SU-DHL-6 (cell line): ENCODE results near the gene ARMH1.

Experiments
- H2AFZ ChIP-seq: fragments of 200-600 bp; sonication (generic); 2 replicates; pipeline ENCODE4 v1.6.1; 2014; ENCODE audit warnings: low read depth, mild to moderate bottlenecking, moderate library complexity, mixed read lengths, antibody characterized with exemption, low read length; ENCODE audit not compliant: severe bottlenecking
- H3F3A ChIP-seq: fragments of 200-600 bp; shearing (Covaris generic); 2 replicates; pipeline ENCODE4 v1.6.0; 2016; ENCODE audit warnings: antibody characterized with exemption, mild to moderate bottlenecking; ENCODE audit not compliant: insufficient read depth
- H3K27ac ChIP-seq: fragments of 200-600 bp; sonication (generic); 2 replicates; pipeline ENCODE4 v1.5.1; 2016; ENCODE audit warnings: low read depth, mild to moderate bottlenecking, low read length, moderate library complexity, mixed read lengths
- H3K27me3 ChIP-seq: fragments of 200-600 bp; sonication (generic), shearing (Covaris generic); 2 replicates; pipeline ENCODE4 v1.6.0; 2014; ENCODE audit warnings: mild to moderate bottlenecking, low read length
- H3K36me3 ChIP-seq: fragments of 200-600 bp; sonication (generic); 2 replicates; pipeline ENCODE4 v1.6.1; 2014; ENCODE audit warnings: mild to moderate bottlenecking, low read length, mixed read lengths
- H3K4me2 ChIP-seq: fragments of 300-600, 200-600 bp; shearing (Covaris generic), sonication (generic); 2 replicates; pipeline ENCODE4 v1.6.0; 2014; ENCODE audit warnings: low read length, low read depth, mild to moderate bottlenecking; ENCODE audit not compliant: poor library complexity, severe bottlenecking
- H3K4me3 ChIP-seq: fragments of 200-600 bp; sonication (generic); 2 replicates; pipeline ENCODE4 v1.5.1; 2014; ENCODE audit warnings: antibody characterized with exemption, low read length, mild to moderate bottlenecking, mixed read lengths; ENCODE audit not compliant: insufficient read depth, poor library complexity, severe bottlenecking
- H3K79me2 ChIP-seq: fragments of 200-600 bp; sonication (generic); 2 replicates; pipeline ENCODE4 v1.6.1; 2014; ENCODE audit warnings: mild to moderate bottlenecking, low read length, moderate library complexity; ENCODE audit not compliant: insufficient read depth
- H3K9ac ChIP-seq: fragments of 200-600 bp; sonication (generic); 2 replicates; pipeline ENCODE4 v1.7.0; 2014; ENCODE audit warnings: mild to moderate bottlenecking, low read length
- H3K9me2 ChIP-seq: fragments of 200-600 bp; sonication (generic); replicated peaks from 2 replicates; pipeline ENCODE4 v1.6.1; 2014; ENCODE audit warnings: low read length; ENCODE audit not compliant: insufficient read depth
- H3K9me3 ChIP-seq: fragments of 200-600 bp; sonication (generic); 2 replicates; pipeline ENCODE4 v1.6.1; 2014; ENCODE audit warnings: low read length, mixed read lengths; ENCODE audit not compliant: insufficient read depth
- H4K20me1 ChIP-seq: fragments of 200-600 bp; sonication (generic); 2 replicates; pipeline ENCODE4 v1.6.1; 2014; ENCODE audit warnings: low read depth, mild to moderate bottlenecking, antibody characterized with exemption, low read length, moderate library complexity, mixed read lengths
- EZH2phosphoT487 ChIP-seq: fragments of 200-600 bp; sonication (generic), shearing (Covaris generic); conservative IDR thresholded peaks from 2 replicates; pipeline ENCODE4 v1.6.1; 2018; ENCODE audit warnings: mild to moderate bottlenecking, antibody characterized with exemption, low read length, moderate library complexity, mixed read lengths
- TF ChIP-seq, protein P1 (sequence below): fragments of 200-600 bp; sonication (generic); IDR thresholded peaks from one replicate; pipeline ENCODE4 v1.5.1; 2017; ENCODE audit warnings: antibody characterized with exemption, mild to moderate bottlenecking, low read length, moderate library complexity; ENCODE audit not compliant: insufficient read depth, poor library complexity, severe bottlenecking

The ARMH1 gene

DNA sequence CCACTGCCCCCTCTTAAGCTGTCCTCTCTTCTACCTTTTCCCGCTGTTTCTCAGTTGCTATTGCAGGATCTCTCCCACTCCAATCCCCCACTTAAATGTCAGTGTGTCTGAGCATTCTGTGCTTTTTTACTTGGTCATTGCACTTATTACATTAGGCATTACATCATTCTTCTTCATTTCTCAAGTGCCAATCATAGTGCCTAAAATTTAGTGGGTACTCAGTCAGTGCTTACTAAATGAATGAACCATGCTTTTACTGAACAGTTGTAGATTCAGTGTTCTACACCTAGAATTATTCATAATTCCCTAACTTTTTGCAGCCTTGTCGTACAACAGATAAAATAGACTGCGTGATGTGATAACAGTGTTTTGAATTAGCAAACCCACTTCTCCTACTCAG lies 19.4 kb downstream of the ARMH1 start:
- Histone ChIP-seq H3K4me3 (no peak overlapping the region), H3K4me2 (no peak overlapping the region), H3K9me2 (no peaks in the 10 kb centered on the region), H3K27me3 (no peaks in the 10 kb centered on the region), H3K79me2 (no peaks in the 10 kb centered on the region), H4K20me1 (no peaks in the 10 kb centered on the region), H3K9me3 (no peaks in the 10 kb centered on the region), H3K9ac (no peak overlapping the region), H3K36me3 (no peaks in the 10 kb centered on the region), H3K27ac (peak overlapping the region; percentile 69; the same call in 1 of the 2 replicates), H2AFZ (no peak overlapping the region), H3F3A (peaks cover 15% of the 10 kb centered on the region)
- TF ChIP-seq, protein P1, sequence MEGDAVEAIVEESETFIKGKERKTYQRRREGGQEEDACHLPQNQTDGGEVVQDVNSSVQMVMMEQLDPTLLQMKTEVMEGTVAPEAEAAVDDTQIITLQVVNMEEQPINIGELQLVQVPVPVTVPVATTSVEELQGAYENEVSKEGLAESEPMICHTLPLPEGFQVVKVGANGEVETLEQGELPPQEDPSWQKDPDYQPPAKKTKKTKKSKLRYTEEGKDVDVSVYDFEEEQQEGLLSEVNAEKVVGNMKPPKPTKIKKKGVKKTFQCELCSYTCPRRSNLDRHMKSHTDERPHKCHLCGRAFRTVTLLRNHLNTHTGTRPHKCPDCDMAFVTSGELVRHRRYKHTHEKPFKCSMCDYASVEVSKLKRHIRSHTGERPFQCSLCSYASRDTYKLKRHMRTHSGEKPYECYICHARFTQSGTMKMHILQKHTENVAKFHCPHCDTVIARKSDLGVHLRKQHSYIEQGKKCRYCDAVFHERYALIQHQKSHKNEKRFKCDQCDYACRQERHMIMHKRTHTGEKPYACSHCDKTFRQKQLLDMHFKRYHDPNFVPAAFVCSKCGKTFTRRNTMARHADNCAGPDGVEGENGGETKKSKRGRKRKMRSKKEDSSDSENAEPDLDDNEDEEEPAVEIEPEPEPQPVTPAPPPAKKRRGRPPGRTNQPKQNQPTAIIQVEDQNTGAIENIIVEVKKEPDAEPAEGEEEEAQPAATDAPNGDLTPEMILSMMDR = no peak
- TF ChIP-seq EZH2phosphoT487 = no peak

DNA sequence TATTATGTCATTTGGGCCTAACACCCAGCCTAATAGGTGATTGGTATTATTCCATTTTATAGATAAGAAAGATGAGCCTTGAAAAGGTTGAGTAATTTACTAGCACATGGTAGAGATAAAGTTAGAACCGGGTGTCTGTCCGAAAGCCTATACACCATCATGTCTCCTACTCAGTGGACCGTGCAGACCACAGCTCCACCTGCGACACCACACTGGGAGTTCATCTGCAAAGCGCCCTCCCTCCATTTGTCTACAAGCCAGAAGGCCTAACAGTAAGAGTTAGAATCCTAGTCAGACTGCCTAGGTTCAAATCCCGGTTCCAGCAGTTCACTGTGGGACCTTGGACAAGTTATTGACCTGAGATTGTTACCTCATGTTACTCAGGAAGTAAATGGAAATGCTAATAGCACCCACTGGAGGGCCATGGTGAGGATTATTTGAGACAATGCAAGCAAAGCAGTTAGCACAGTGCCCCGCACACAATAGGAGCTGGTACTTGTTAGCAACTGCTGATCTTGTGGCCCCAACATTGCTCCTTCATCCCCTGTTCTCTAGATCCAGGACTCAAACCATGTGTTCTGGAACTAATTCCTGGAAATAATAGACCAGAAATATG lies 20.5 kb downstream of the ARMH1 start:
- H3K36me3 ChIP-seq = no peaks in the 10 kb centered on the region
- H3K27me3 ChIP-seq = no peaks in the 10 kb centered on the region
- no peaks in the 10 kb centered on the region for H4K20me1 ChIP-seq
- peaks cover 15% of the 10 kb centered on the region for H3F3A ChIP-seq
- peak overlapping the region; percentile 43 for H3K4me2 ChIP-seq
- no peak for TF ChIP-seq EZH2phosphoT487
- no peak overlapping the region for H3K4me3 ChIP-seq
- no peaks in the 10 kb centered on the region for H3K9me3 ChIP-seq
- H2AFZ ChIP-seq = peak overlapping the region; percentile 5
- H3K27ac ChIP-seq = peak overlapping the region; percentile 69
- no peaks in the 10 kb centered on the region for H3K9me2 ChIP-seq
- no peaks in the 10 kb centered on the region for H3K79me2 ChIP-seq
- H3K9ac ChIP-seq = peak overlapping the region; percentile 26

DNA sequence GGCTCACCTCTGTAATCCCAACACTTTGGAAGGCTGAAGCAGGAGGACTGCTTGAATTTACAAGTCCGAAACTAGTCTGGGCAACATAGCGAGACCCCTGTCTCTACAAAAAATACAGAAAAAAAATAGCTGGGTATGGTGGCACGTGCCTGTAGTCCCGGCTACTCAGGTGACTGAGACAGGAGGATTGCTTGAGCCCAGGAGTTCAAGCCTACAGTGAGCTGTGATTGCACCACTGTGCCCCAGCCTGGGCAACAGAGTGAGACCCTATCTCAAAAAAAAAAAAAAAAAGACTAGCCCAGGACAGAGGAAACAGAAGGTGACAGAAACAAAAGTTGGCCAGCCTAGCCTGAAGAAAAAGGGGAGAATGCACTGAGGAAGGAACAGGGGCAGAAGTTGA lies 21.2 kb downstream of the ARMH1 start:
- Histone ChIP-seq H3K79me2 (no peaks in the 10 kb centered on the region), H3K4me2 (no peak overlapping the region), H3K9me3 (no peaks in the 10 kb centered on the region), H3K27ac (peak overlapping the region; percentile 69), H3K9me2 (no peaks in the 10 kb centered on the region), H3K36me3 (no peaks in the 10 kb centered on the region), H3K9ac (no peak overlapping the region), H3F3A (peaks cover 15% of the 10 kb centered on the region), H2AFZ (peak overlapping the region; percentile 52), H3K27me3 (no peaks in the 10 kb centered on the region), H3K4me3 (no peak overlapping the region), H4K20me1 (no peaks in the 10 kb centered on the region)
- TF ChIP-seq EZH2phosphoT487 = no peak
- TF ChIP-seq, protein P1 = no peak

DNA sequence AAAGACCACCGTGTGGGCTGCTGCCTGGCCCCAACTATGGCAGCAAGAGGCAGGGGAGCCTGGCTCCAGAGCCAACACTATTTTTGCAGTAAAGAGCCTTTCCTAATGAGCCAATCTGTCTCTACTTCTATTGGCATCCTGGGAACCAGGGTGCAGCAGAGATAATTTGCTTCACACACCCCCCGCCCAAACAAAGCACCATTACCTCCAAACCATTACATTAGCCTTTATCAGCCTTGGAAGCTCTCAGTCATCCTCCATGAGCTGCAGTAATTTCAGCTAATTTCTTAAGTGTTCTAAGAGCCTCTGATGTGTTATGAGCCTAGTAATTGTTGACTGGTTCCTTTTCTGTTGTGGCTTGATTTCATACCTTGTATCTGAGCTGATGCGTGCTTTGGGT lies 21.6 kb downstream of the ARMH1 start:
- H3K4me2 ChIP-seq = peak overlapping the region; percentile 14
- peak overlapping the region; percentile 52 for H2AFZ ChIP-seq
- H3F3A ChIP-seq = peaks cover 15% of the 10 kb centered on the region
- TF ChIP-seq, protein P1 = no peak
- no peak for TF ChIP-seq EZH2phosphoT487
- H4K20me1 ChIP-seq = no peaks in the 10 kb centered on the region
- no peaks in the 10 kb centered on the region for H3K9me3 ChIP-seq
- H3K9me2 ChIP-seq = no peaks in the 10 kb centered on the region
- peak overlapping the region; percentile 69 for H3K27ac ChIP-seq
- H3K79me2 ChIP-seq = no peaks in the 10 kb centered on the region
- no peak overlapping the region for H3K9ac ChIP-seq
- H3K27me3 ChIP-seq = no peaks in the 10 kb centered on the region
- H3K36me3 ChIP-seq = no peaks in the 10 kb centered on the region
- H3K4me3 ChIP-seq = no peak overlapping the region
